BLaER1 (cell line): Measurements from ENCODE around the gene S100B.
"Not testable (repeated sequence)": the region's sequence is repeated elsewhere in the genome, so short reads cannot be mapped to it uniquely, and the experiment has no call there.

Source experiments
- H3K27ac ChIP-seq: shearing (Covaris generic); formaldehyde crosslinking; 2 replicates; pipeline ENCODE4 v1.8.1; 2022
- H3K27me3 ChIP-seq: shearing (Covaris generic); formaldehyde crosslinking; 2 replicates; pipeline ENCODE4 v1.8.1; 2022
- H3K36me3 ChIP-seq: shearing (Covaris generic); formaldehyde crosslinking; 2 replicates; pipeline ENCODE4 v1.8.1; 2022
- H3K4me1 ChIP-seq: shearing (Covaris generic); formaldehyde crosslinking; 2 replicates; pipeline ENCODE4 v1.8.1; 2022
- H3K4me2 ChIP-seq: shearing (Covaris generic); formaldehyde crosslinking; 2 replicates; pipeline ENCODE4 v1.8.1; 2022
- H3K4me3 ChIP-seq: shearing (Covaris generic); formaldehyde crosslinking; 2 replicates; pipeline ENCODE4 v1.8.1; 2022
- H3K9ac ChIP-seq: shearing (Covaris generic); formaldehyde crosslinking; 2 replicates; pipeline ENCODE4 v1.8.1; 2022
- H3K9me3 ChIP-seq: shearing (Covaris generic); formaldehyde crosslinking; 2 replicates; pipeline ENCODE4 v1.8.1; 2022
- H4K20me1 ChIP-seq: shearing (Covaris generic); formaldehyde crosslinking; 2 replicates; pipeline ENCODE4 v1.8.1; 2022
- Cebpa-rat ChIP-seq: shearing (Covaris generic); IDR thresholded peaks from 2 replicates; pipeline ENCODE4 v1.8.1; 2022

S100B gene

GRCh38 chr21:46639489-46640386, 34.9 kb upstream of the S100B start:
- no peak overlapping the region for H3K9ac ChIP-seq
- H3K4me2 ChIP-seq: peak overlapping the region; percentile 17; the same call in 1 of the 2 replicates
- peaks cover 44% of the 10 kb centered on the region for H3K4me1 ChIP-seq
- no peaks in the 10 kb centered on the region for H3K27me3 ChIP-seq
- no peak overlapping the region for H3K4me3 ChIP-seq
- H3K9me3 ChIP-seq: no peaks in the 10 kb centered on the region
- H3K36me3 ChIP-seq: peaks cover 46% of the 10 kb centered on the region
- no peak overlapping the region for H3K27ac ChIP-seq
- no peak for TF ChIP-seq Cebpa-rat
- H4K20me1 ChIP-seq: peaks cover 29% of the 10 kb centered on the region

DNA sequence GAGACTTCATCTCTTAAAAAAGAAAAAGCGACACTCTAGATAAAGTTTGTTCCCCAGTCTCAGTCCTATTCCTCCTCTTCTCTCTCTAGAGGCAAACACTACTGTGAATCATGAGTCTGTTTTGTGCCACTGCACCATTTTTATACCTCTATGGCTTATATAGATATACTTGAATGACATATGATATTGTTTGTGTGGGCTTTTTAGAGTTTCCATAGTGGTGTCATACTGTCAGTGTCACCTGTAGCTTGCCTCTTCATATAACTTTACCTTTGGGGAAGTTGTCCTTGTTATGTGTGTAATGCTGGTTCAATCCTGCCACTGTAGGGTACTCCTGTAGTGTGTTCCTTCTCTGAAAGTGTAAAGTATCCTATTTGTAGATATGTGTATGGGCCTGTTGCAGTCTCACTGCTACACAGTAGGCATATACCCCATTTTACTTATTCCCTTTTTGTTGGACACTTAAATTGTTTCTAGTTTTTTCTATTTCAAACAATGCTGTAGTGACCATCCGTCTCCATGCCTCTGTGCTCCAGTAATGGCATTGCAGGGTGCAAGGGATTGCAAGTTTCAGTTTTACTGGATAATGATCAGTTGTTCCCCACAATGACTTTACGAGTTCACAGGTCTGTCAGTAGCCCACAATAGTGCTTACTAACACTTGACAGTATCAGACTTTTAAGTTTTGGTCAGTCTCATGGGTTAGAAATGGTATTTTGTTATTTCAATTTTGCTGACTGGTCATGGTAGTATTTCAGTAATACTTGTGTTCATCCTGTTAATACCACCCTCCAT, 33.3 kb upstream of the S100B start:
- peaks cover 30% of the 10 kb centered on the region for H3K36me3 ChIP-seq
- peaks cover 50% of the 10 kb centered on the region for H3K4me1 ChIP-seq
- TF ChIP-seq Cebpa-rat: no peak
- no peaks in the 10 kb centered on the region for H3K27me3 ChIP-seq
- H4K20me1 ChIP-seq: peaks cover 29% of the 10 kb centered on the region
- 0 out of 2 replicates have a peak overlapping the region, but pooled peaks have one; percentile 4 for H3K9ac ChIP-seq
- no peak overlapping the region for H3K4me3 ChIP-seq
- no peaks in the 10 kb centered on the region for H3K9me3 ChIP-seq
- H3K4me2 ChIP-seq: peak overlapping the region; percentile 17
- H3K27ac ChIP-seq: no peak overlapping the region

DNA sequence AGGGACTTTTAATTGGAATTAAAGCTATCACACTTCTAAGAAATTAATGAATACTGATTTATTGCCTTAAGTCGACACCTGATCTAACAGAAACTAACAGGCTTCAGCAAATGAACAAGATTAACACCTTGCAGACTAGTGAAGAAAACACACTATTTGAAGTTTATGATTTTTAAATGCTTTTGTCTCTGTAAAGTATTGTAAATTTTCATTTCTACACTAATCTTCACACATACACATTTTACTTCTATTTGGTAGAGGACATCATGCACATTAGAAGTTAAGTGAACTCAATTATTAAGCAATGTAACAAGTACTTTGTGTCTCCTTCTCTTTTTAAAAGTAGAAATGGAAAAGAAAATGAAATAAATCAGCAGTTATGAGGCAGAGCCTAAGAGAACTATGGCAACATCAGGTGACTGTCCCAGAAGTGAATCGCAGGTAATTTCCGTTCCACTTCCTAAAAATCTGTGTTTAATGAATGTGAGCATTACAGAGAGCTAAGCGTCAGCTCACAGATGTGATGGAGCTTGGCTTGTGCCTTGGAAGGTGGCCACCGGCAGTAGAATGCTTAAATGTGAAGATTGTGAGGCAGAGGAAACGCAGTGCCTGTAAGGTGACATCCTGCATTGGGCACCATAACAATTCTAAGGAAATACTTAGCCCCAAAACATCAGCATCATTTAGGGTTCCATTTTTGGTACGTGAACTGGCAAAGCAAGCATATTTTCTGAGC, 31.8 kb upstream of the S100B start:
- peak overlapping the region; percentile 85 for H3K4me3 ChIP-seq
- no peaks in the 10 kb centered on the region for H3K9me3 ChIP-seq
- H3K27ac ChIP-seq: no peak overlapping the region
- no peaks in the 10 kb centered on the region for H3K27me3 ChIP-seq
- peaks cover 50% of the 10 kb centered on the region for H3K4me1 ChIP-seq
- H4K20me1 ChIP-seq: peaks cover 24% of the 10 kb centered on the region
- no peak for TF ChIP-seq Cebpa-rat
- H3K4me2 ChIP-seq: peak overlapping the region; percentile 88
- peak overlapping the region; percentile 86 for H3K9ac ChIP-seq
- H3K36me3 ChIP-seq: peaks cover 17% of the 10 kb centered on the region

- Histone ChIP-seq H3K4me1 (peaks cover 50% of the 10 kb centered on the region), H3K27ac (peak overlapping the region; percentile 92; the same call in 1 of the 2 replicates), H3K4me3 (peak overlapping the region; percentile 85), H4K20me1 (peaks cover 24% of the 10 kb centered on the region), H3K36me3 (peaks cover 12% of the 10 kb centered on the region), H3K27me3 (no peaks in the 10 kb centered on the region), H3K9ac (peak overlapping the region; percentile 86), H3K4me2 (peak overlapping the region; percentile 88), H3K9me3 (no peaks in the 10 kb centered on the region)
- TF ChIP-seq Cebpa-rat: no peak
Measured at GRCh38 chr21:46636181-46636512, 31.3 kb upstream of the S100B start.

GRCh38 chr21:46635324-46636180, 30.7 kb upstream of the S100B start, which contains the start of gene PRMT2:
Gene PRMT2 (plus strand): TSS chr21:46635674. CDS start chr21:46636952, 1,278 bp downstream.
- Histone ChIP-seq H3K9me3 (no peaks in the 10 kb centered on the region), H3K27me3 (no peaks in the 10 kb centered on the region), H3K9ac (peak within 1 kb of the TSS; percentile 86), H3K36me3 (peaks cover 6% of the 10 kb centered on the region; the same call in 1 of the 2 replicates), H3K4me2 (peak within 1 kb of the TSS; percentile 88), H3K27ac (peak within 1 kb of the TSS; percentile 92), H3K4me3 (peak within 1 kb of the TSS; percentile 85), H4K20me1 (peaks cover 24% of the 10 kb centered on the region), H3K4me1 (peaks cover 50% of the 10 kb centered on the region)
- no peak for TF ChIP-seq Cebpa-rat

DNA sequence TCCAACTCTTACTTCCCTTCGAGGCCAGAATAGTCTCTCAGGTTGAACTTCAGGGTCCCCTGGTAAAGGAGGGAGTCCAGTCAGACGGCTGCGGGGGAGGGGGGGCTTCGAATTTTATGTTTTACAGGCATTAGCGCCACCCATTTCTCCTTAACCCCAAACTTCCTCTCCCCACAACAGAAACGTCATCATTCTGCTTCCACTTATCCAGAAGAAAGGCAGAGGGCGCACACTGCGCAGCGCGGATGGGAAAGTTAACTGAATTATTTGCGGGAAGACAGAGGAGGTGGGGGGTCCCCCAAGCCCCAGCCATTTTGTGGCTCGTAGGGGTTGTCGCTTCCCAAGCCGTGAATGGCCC, 30.1 kb upstream of the S100B start:
- H3K9me3 ChIP-seq: no peaks in the 10 kb centered on the region
- H3K9ac ChIP-seq: peak overlapping the region; percentile 86
- H3K4me2 ChIP-seq: peak overlapping the region; percentile 87
- H3K4me1 ChIP-seq: peaks cover 47% of the 10 kb centered on the region
- no peaks in the 10 kb centered on the region for H3K27me3 ChIP-seq
- peaks cover 4% of the 10 kb centered on the region; the same call in 1 of the 2 replicates for H3K36me3 ChIP-seq
- H4K20me1 ChIP-seq: peaks cover 24% of the 10 kb centered on the region
- peak overlapping the region; percentile 92 for H3K27ac ChIP-seq
- peak overlapping the region; percentile 85 for H3K4me3 ChIP-seq
- TF ChIP-seq Cebpa-rat: no peak

GRCh38 chr21:46634427-46634826, 29.5 kb upstream of the S100B start:
- Histone ChIP-seq H3K9ac (peak overlapping the region; percentile 86), H3K27me3 (no peaks in the 10 kb centered on the region), H3K4me2 (peak overlapping the region; percentile 87), H3K27ac (peak overlapping the region; percentile 92), H3K4me3 (peak overlapping the region; percentile 85), H3K36me3 (peaks cover 4% of the 10 kb centered on the region; the same call in 1 of the 2 replicates), H4K20me1 (peaks cover 24% of the 10 kb centered on the region), H3K9me3 (no peaks in the 10 kb centered on the region), H3K4me1 (peaks cover 42% of the 10 kb centered on the region)
- no peak for TF ChIP-seq Cebpa-rat

GRCh38 chr21:46633566-46633965, 28.7 kb upstream of the S100B start:
- Histone ChIP-seq H3K9ac (no peak overlapping the region), H3K9me3 (no peaks in the 10 kb centered on the region), H4K20me1 (peaks cover 24% of the 10 kb centered on the region), H3K4me2 (no peak overlapping the region), H3K36me3 (peaks cover 4% of the 10 kb centered on the region; the same call in 1 of the 2 replicates), H3K27ac (no peak overlapping the region), H3K4me1 (peaks cover 39% of the 10 kb centered on the region), H3K27me3 (no peaks in the 10 kb centered on the region), H3K4me3 (no peak overlapping the region)
- TF ChIP-seq Cebpa-rat: no peak

DNA sequence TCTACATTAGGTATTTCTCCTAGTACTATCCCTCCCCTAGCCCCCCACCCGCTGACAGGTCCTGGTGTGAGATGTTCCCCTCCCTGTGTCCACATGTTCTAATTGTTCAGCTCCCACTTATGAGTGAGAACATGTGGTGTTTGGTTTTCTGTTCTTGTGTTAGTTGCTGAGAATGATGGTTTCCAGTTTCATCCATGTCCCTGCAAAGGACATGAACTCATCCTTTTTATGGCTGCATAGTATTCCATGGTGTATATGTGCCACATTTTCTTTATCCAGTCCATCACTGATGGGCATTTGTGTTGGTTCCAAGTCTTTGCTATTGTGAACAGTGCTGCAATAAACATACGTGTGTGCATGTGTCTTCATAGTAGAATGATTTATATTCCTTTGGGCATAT, 26.0 kb upstream of the S100B start:
- H3K9me3 ChIP-seq: peaks cover 14% of the 10 kb centered on the region
- H4K20me1 ChIP-seq, H3K4me3 ChIP-seq, H3K27ac ChIP-seq, H3K4me2 ChIP-seq, H3K27me3 ChIP-seq, H3K36me3 ChIP-seq, H3K9ac ChIP-seq: not testable (repeated sequence)
- peaks cover 20% of the 10 kb centered on the region for H3K4me1 ChIP-seq
